Measurements from ENCODE around the gene HEMGN.
A peak's percentile ranks its signal among the peaks of the same experiment; 100 is the strongest.

- peak; percentile 82 for TF ChIP-seq POLR2A (IDR thresholded peaks at IDR 0.05; ENCODE audit: low read depth, low read length)
- peak; percentile 60 for TF ChIP-seq POLR2AphosphoS5 (IDR thresholded peaks at IDR 0.05; ENCODE audit: low read depth, low read length)
- peak; percentile 55; the same call in 1 of the 2 replicates for TF ChIP-seq TAF1 (IDR thresholded peaks at IDR 0.05; ENCODE audit: borderline replicate concordance, low read depth, low read length)
Observed at GRCh38 chr9:97984188-97985057, 46.5 kb upstream of the HEMGN start.
